IPS-18a (cell line): ENCODE data around the gene POTEB3.
"Not testable (repeated sequence)": the region's sequence is repeated elsewhere in the genome, so short reads cannot be mapped to it uniquely, and the experiment has no call there.

ENCODE experiments used
- H3K27ac ChIP-seq: one replicate; pipeline ENCODE4 v1.5.1; 2013; ENCODE audit warnings: low read length
- H3K27me3 ChIP-seq: one replicate; pipeline ENCODE4 v1.6.1; 2013; ENCODE audit warnings: mild to moderate bottlenecking, low read length; ENCODE audit not compliant: control insufficient read depth, insufficient read depth
- H3K36me3 ChIP-seq: one replicate; pipeline ENCODE4 v1.6.1; 2013; ENCODE audit warnings: low read depth, low read length; ENCODE audit not compliant: control insufficient read depth
- H3K4me1 ChIP-seq: one replicate; pipeline ENCODE4 v1.6.1; 2013; ENCODE audit warnings: low read depth, low read length; ENCODE audit not compliant: control insufficient read depth
- H3K4me3 ChIP-seq: one replicate; pipeline ENCODE4 v1.5.1; 2013; ENCODE audit warnings: low read length
- H3K9ac ChIP-seq: one replicate; pipeline ENCODE4 v1.6.1; 2013; ENCODE audit warnings: mild to moderate bottlenecking, low read length, moderate library complexity
- H3K9me3 ChIP-seq: one replicate; pipeline ENCODE4 v1.6.1; 2013; ENCODE audit warnings: low read depth, low read length; ENCODE audit not compliant: control insufficient read depth

Gene POTEB3

DNA sequence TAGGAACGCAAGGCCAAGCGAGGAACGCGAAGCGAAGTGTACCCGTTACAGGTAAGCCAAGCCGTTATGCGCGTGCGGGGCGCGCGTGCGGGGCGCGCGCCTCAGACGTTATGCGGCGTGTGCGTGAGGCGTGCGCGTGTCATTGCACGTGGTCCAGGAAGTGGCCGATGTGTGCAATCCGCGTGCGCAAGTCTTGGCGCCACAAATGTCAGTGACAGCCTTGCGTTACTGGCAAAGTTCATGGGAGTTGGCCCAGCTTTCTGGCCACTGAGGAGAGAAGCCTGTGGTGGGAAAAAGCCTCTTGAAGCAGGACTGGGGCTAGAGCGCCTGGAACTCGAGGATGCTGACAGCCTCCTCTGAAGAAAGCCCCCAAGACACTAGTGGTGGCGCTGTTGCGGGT, at the start of gene POTEB3:
Gene POTEB3, minus strand, starts transcription at position 101 of the 400 bp plus-strand sequence. CDS start 488 bp downstream, outside the sequence.
- H3K9me3 ChIP-seq, H3K4me1 ChIP-seq, H3K27me3 ChIP-seq, H3K27ac ChIP-seq, H3K4me3 ChIP-seq, H3K9ac ChIP-seq, H3K36me3 ChIP-seq: not testable (repeated sequence)

DNA sequence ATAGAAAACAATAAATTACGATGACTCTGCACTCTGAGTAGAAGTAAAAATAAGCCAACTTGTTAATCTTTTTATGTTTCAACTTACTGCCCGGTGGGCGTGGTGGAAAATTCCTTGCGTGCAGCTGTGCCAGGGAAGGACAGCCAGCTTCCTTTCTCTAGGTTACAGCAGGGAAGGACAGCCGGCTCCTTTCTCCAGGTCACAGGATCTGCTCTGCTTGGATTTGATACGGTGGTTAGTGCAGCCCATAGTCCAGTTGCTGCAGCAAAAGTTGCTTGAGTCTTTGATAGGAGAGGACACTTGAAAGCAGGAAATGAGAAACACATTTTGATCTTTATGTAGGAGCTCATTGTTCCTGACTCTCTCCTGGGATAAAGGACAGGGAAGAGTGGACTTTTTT, 13.4 kb upstream of the POTEB3 start:
- not testable (repeated sequence) for H3K9ac ChIP-seq, H3K27me3 ChIP-seq, H3K27ac ChIP-seq, H3K4me1 ChIP-seq, H3K4me3 ChIP-seq, H3K9me3 ChIP-seq, H3K36me3 ChIP-seq

DNA sequence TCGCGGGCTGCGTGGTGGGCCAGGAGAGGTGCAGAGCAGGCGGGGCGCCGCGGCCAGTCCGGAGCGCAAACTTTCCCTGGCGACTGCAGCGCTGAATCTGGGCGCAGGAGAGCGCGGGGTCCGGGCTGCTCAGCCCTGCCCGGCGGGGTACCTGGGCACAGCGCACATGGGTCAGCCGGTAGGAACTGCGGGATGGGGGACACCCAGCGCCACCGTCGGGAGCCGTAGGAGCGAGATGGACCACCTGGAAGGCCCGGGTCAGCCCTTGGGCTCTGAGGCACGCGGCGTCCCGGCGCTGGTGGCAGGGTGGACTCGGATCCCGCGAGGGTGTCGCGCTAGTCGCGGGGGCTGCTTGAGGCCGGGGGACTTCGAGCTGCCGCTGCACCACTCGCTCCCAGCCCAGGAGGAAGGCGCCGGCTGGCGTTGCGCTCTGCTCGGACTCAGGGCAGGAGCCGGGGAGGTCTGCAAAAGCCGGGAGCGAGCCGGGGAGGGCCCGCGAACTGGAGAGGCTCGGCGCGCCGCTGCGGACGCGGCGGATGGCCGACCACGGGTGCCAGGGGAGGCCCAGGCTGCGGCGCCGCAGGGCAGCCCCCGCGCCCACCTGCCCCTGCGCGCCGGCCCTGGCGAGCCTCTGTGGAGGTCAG, 11.7 kb upstream of the POTEB3 start:
- not testable (repeated sequence) for H3K4me3 ChIP-seq, H3K27ac ChIP-seq, H3K27me3 ChIP-seq, H3K4me1 ChIP-seq, H3K9me3 ChIP-seq, H3K9ac ChIP-seq, H3K36me3 ChIP-seq

DNA sequence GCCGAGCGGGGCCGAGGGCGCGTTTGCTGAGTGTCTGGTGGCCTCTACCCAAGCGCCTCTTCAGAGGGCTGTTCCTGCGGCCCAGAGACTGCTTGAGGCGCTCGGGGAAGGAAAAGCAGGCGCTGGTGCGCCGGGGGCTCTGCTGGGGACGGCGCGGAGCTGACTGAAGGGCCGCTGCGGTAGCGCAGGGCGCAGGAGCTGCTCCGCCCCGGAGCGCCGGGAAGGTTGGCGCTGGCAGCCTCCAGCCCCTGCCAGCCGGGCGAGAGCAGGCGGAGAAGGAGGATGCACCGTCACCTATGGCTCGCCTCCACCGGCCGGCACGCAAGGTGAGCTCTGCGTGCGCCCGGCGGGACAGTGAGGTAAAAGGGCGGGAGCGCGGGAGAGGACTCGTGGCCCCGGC, 11.2 kb upstream of the POTEB3 start:
- H3K9ac ChIP-seq, H3K9me3 ChIP-seq, H3K27ac ChIP-seq, H3K4me3 ChIP-seq, H3K27me3 ChIP-seq, H3K4me1 ChIP-seq, H3K36me3 ChIP-seq: not testable (repeated sequence)

DNA sequence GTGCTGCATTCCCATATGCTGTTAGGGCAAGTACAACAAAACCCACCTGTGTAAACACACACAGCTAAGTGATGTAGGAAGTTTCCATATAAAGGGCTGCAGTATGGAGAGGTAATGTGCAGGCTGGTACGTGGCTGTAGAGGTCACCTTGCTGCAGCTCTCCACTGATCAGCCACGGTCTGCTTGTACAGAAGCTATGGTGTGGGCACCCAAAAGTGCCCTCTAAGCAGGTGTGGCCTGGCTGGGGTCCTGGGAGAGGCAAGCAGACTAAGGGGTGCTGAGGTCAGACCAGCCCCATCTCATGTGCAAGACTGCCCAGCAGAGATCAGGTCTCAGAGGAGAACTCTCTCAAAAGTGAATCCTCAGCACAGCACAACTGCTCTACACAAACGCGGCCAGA, 32.9 kb downstream of the POTEB3 start:
- not testable (repeated sequence) for H3K9me3 ChIP-seq, H3K27ac ChIP-seq, H3K9ac ChIP-seq, H3K4me1 ChIP-seq, H3K4me3 ChIP-seq, H3K36me3 ChIP-seq, H3K27me3 ChIP-seq

DNA sequence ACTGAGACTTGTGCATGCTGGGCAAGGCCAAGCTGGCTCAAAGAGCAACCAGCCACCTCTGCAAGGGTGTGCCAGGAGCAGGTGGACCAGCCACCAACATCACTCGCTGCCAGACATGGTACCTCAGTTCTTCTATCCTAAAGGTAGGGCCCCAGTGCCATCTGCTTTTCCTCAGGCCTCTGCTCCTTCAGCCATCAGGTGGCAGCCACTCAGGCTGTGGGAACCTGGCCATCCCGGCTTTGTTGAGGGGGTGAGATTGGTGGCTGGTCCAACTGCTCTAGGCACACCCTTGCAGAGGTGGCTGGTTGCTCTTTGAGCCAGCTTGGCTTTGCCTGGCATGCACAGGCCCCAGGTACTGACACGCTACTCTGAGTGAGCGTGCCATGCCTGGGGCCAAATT, 38.8 kb downstream of the POTEB3 start:
- not testable (repeated sequence) for H3K4me1 ChIP-seq, H3K4me3 ChIP-seq, H3K9ac ChIP-seq, H3K9me3 ChIP-seq, H3K27me3 ChIP-seq, H3K27ac ChIP-seq, H3K36me3 ChIP-seq

DNA sequence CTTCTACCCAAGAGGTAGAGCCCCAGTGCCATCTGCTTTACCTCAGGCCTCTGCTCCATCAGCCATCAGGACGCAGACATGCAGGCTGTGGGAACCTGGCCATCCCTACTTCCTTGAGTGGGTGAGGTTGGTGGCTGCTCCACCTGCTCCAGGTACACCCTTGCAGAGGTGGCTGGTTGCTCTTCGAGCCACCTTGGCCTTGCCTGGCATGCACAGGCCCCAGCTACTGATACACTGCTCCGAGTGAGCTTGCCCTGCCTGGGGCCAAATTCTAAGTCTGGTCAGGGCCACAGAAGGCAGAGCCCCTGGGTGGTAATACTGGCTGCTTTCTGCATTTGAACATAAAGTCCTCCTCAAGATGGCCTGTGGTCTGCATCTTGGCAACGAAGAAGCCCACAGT, 41.2 kb downstream of the POTEB3 start:
- not testable (repeated sequence) for H3K9me3 ChIP-seq, H3K36me3 ChIP-seq, H3K27me3 ChIP-seq, H3K27ac ChIP-seq, H3K4me1 ChIP-seq, H3K9ac ChIP-seq, H3K4me3 ChIP-seq

DNA sequence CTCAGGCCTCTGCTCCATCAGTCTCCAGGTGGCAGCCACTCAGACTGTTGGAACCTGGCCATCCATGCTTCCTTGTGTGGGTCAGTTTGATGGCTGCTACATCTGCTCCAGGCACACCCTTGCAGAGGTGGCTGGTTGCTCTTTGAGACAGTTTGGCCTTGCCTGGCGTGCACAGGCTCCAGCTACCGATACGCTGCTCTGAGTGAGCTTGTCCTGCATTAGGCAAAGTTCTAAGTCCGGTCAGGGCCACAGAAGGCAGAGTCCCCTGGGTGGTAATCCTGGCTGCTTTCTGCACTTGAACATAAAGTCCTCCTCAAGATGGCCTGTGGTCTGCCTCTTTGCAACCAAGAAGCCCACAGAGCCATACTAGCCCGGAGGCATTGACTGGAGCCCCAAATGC, 41.8 kb downstream of the POTEB3 start:
- not testable (repeated sequence) for H3K27ac ChIP-seq, H3K27me3 ChIP-seq, H3K4me1 ChIP-seq, H3K9ac ChIP-seq, H3K4me3 ChIP-seq, H3K9me3 ChIP-seq, H3K36me3 ChIP-seq

DNA sequence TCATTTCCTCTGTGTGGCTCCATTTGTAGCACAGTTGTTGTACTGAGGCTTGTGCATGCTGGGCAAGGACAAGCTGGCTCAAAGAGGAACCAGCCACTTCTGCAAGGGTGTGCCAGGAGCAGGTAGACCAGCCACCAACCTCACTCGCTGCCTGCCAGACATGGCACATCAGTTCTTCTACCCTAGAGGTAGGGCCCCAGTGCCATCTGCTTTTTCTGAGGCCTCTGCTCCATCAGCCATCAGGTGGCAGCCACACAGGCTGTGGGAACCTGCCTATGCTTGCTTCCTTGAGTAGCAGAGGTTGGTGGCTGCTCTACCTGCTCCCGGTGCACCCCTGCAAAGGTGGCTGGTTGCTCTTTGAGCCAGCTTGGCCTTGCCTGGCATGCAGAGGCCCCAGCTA, 42.6 kb downstream of the POTEB3 start:
- H3K36me3 ChIP-seq, H3K9me3 ChIP-seq, H3K4me3 ChIP-seq, H3K4me1 ChIP-seq, H3K27ac ChIP-seq, H3K9ac ChIP-seq, H3K27me3 ChIP-seq: not testable (repeated sequence)

DNA sequence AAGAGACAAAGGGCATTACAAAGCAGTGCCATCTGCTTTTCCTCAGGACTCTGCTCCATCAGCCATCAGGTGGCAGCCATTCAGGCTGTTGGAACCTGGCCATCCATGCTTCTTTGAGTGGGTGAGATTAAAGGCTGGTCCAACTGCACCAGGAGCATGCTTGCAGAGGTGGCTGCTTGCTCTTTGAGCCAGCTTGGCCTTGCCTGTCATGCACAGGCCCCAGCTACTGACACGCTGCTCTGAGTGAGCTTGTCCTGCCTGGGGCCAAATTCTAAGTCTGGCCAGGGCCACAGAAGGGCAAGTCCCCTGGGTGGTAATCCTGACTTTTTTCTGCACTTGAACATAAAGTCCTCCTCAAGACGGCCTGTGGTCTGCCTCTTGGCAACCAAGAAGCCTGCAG, 43.1 kb downstream of the POTEB3 start:
- not testable (repeated sequence) for H3K4me3 ChIP-seq, H3K4me1 ChIP-seq, H3K9me3 ChIP-seq, H3K36me3 ChIP-seq, H3K27me3 ChIP-seq, H3K9ac ChIP-seq, H3K27ac ChIP-seq

DNA sequence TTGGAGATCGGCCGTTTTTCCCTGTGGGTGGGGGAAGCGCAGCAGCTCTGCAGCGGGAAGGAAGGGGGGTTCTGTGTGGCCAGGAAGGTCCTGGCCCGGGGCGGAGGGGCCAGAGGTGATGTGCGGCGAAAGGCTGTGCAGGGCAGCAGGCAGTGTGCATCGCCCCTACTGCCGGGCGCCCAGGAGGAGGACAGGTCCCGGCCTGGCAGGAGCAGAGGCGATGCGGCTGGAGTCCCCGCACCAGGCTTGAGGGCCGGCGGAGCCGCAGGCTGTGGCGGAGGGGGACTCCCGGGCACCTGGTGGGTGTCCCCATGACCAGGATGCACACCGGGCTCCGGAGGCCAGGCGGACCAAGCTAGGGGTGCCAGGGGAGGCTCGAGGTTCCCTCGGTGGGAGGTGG, 54.3 kb downstream of the POTEB3 start:
- H3K4me1 ChIP-seq, H3K36me3 ChIP-seq, H3K9ac ChIP-seq, H3K27ac ChIP-seq, H3K9me3 ChIP-seq, H3K4me3 ChIP-seq, H3K27me3 ChIP-seq: not testable (repeated sequence)

DNA sequence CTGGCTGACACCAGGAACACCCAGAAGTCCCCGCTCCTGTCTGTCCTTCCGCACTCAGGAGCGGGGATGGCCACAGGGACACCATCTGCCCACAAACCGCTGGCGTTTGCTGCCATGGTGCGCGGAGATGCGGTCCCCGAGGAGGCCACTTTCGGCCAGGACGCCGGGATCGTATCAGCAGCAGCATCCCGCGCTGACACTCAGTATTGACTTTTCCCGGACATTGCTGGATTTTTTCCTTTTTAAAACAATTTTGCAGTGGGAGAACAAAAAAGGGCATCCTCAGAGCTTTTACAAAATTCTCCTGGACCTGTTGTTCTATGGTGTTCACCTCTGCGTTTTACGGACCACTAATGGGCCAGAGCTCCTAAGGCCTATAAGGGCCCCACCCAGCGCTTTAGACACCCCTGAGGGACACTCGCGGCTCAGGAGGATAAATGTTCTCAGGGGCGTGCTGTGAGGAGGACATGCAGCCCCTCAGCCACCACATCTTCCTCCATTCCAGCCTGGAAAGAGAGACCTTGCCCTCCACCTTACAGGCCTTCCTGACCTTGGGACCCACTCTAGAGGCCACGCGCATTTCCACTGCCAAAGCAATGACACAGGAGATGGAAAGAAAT, 56.3 kb downstream of the POTEB3 start:
- H3K36me3 ChIP-seq, H3K27ac ChIP-seq, H3K4me3 ChIP-seq, H3K9me3 ChIP-seq, H3K9ac ChIP-seq, H3K27me3 ChIP-seq, H3K4me1 ChIP-seq: not testable (repeated sequence)
